Measurements from ENCODE around the gene LYST. TPM values are rescaled to one million over a fixed set of nuclear protein-coding genes. Genes with fewer than 3 reads are reported as not detected.
"Not testable (repeated sequence)": the region's sequence is repeated elsewhere in the genome, so short reads cannot be mapped to it uniquely, and the experiment has no call there.

Gene LYST, protein sequence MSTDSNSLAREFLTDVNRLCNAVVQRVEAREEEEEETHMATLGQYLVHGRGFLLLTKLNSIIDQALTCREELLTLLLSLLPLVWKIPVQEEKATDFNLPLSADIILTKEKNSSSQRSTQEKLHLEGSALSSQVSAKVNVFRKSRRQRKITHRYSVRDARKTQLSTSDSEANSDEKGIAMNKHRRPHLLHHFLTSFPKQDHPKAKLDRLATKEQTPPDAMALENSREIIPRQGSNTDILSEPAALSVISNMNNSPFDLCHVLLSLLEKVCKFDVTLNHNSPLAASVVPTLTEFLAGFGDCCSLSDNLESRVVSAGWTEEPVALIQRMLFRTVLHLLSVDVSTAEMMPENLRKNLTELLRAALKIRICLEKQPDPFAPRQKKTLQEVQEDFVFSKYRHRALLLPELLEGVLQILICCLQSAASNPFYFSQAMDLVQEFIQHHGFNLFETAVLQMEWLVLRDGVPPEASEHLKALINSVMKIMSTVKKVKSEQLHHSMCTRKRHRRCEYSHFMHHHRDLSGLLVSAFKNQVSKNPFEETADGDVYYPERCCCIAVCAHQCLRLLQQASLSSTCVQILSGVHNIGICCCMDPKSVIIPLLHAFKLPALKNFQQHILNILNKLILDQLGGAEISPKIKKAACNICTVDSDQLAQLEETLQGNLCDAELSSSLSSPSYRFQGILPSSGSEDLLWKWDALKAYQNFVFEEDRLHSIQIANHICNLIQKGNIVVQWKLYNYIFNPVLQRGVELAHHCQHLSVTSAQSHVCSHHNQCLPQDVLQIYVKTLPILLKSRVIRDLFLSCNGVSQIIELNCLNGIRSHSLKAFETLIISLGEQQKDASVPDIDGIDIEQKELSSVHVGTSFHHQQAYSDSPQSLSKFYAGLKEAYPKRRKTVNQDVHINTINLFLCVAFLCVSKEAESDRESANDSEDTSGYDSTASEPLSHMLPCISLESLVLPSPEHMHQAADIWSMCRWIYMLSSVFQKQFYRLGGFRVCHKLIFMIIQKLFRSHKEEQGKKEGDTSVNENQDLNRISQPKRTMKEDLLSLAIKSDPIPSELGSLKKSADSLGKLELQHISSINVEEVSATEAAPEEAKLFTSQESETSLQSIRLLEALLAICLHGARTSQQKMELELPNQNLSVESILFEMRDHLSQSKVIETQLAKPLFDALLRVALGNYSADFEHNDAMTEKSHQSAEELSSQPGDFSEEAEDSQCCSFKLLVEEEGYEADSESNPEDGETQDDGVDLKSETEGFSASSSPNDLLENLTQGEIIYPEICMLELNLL (N-terminal part only)
- 25.3 and 26.4 TPM in 2 replicates for total RNA-seq (2012; rRNA removed)

DNA sequence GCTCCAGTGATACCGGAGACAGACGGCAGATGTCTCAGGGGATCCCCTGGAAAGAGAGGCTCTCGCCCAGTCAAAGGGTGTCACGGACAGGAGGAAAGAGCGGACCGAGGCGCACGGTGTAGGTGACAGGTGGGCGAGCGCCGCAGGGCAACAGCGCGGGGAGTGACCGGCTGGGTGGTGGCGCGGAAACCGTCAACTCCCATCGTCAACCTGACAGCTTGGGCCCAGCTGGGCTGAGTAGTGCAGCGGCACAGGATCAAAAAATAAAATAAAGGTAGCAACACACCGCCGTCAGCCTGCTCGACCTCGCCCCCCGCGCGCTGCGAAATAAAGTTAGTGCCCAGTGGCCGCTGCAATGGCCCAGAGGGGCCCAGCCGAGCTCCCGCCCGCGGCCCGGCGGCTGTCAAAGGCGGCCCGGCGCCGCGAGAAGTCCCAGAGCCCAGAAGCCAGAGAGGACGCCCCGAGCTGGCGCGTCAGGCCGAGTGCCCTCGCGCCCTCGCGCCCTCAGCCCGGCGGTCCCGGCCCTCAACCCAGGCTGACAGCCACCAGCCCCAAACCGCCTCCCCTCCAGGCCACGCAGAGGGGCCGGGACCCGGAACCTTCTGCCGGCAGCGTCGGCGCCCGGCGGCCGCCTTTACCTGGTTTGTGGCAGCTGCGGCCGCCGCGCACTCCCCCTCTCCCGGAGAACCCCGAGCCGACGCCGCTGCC is at the start of gene LYST:
Gene LYST, minus strand, starts transcription at position 702 of the 708 bp plus-strand sequence. CDS start 36,489 bp downstream, outside the sequence.
- Histone ChIP-seq H3K9me3 (replicated peaks; ENCODE audit: low read length) (no peaks in the 10 kb centered on the region), H3K9ac (ENCODE audit: low read depth, low read length) (peak within 1 kb of the TSS; percentile 96), H3K36me3 (ENCODE audit: insufficient read depth, low read length) (no peaks in the 10 kb centered on the region), H3K4me1 (ENCODE audit: control insufficient read depth, insufficient read depth, low read length) (peaks cover 27% of the 10 kb centered on the region), H3K4me2 (ENCODE audit: low read length) (peak within 1 kb of the TSS; percentile 94), H3K27me3 (ENCODE audit: control insufficient read depth, insufficient read depth, low read length) (no peaks in the 10 kb centered on the region), H3K4me3 (ENCODE audit: low read length) (peak within 1 kb of the TSS; percentile 89)

DNA sequence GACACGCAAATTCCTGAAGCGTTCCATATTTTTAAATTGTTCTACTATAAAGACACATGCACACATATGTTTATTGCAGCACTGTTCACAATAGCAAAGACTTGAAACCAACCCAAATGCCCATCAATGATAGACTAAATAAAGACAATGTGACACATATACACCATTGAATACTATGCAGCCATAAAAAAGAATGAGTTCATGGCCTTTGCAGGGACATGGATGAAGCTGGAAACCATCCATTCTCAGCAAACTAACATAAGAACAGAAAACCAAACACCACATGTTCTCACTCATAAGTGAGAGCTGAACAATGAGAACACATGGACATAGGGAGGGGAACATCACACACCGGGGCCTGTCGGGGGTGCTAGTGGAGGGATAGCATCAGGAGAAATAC is 48.8 kb upstream of the LYST start:
- not testable (repeated sequence) for H3K4me2 ChIP-seq (ENCODE audit: low read length); H3K9ac ChIP-seq (ENCODE audit: low read depth, low read length); H3K9me3 ChIP-seq (replicated peaks; ENCODE audit: low read length); H3K4me3 ChIP-seq (ENCODE audit: low read length); H3K36me3 ChIP-seq (ENCODE audit: insufficient read depth, low read length); H3K27me3 ChIP-seq (ENCODE audit: control insufficient read depth, insufficient read depth, low read length)
- H3K4me1 ChIP-seq (ENCODE audit: control insufficient read depth, insufficient read depth, low read length), result peaks cover 74% of the 10 kb centered on the region

- peak overlapping the region; percentile 64 for H3K9ac ChIP-seq (ENCODE audit: low read depth, low read length)
- H3K4me3 ChIP-seq (ENCODE audit: low read length), result no peak overlapping the region
- peaks cover 70% of the 10 kb centered on the region for H3K4me1 ChIP-seq (ENCODE audit: control insufficient read depth, insufficient read depth, low read length)
- H3K27me3 ChIP-seq (ENCODE audit: control insufficient read depth, insufficient read depth, low read length), result no peaks in the 10 kb centered on the region
- no peaks in the 10 kb centered on the region for H3K36me3 ChIP-seq (ENCODE audit: insufficient read depth, low read length)
- no peaks in the 10 kb centered on the region for H3K9me3 ChIP-seq (replicated peaks; ENCODE audit: low read length)
- H3K4me2 ChIP-seq (ENCODE audit: low read length), result peak overlapping the region; percentile 32
Measured at GRCh38 chr1:235913311-235913710, 46.6 kb upstream of the LYST start.

GRCh38 chr1:235911876-235912275 is 45.2 kb upstream of the LYST start:
- Histone ChIP-seq H3K9me3 (replicated peaks; ENCODE audit: low read length) (no peaks in the 10 kb centered on the region), H3K9ac (ENCODE audit: low read depth, low read length) (no peak overlapping the region), H3K27me3 (ENCODE audit: control insufficient read depth, insufficient read depth, low read length) (no peaks in the 10 kb centered on the region), H3K36me3 (ENCODE audit: insufficient read depth, low read length) (no peaks in the 10 kb centered on the region), H3K4me2 (ENCODE audit: low read length) (no peak overlapping the region), H3K4me3 (ENCODE audit: low read length) (no peak overlapping the region), H3K4me1 (ENCODE audit: control insufficient read depth, insufficient read depth, low read length) (peaks cover 66% of the 10 kb centered on the region)

GRCh38 chr1:235911300-235911662 is 44.6 kb upstream of the LYST start:
- no peaks in the 10 kb centered on the region for H3K36me3 ChIP-seq (ENCODE audit: insufficient read depth, low read length)
- no peak overlapping the region for H3K4me3 ChIP-seq (ENCODE audit: low read length)
- H3K4me1 ChIP-seq (ENCODE audit: control insufficient read depth, insufficient read depth, low read length), result peaks cover 63% of the 10 kb centered on the region
- H3K9ac ChIP-seq (ENCODE audit: low read depth, low read length), result no peak overlapping the region
- H3K27me3 ChIP-seq (ENCODE audit: control insufficient read depth, insufficient read depth, low read length), result no peaks in the 10 kb centered on the region
- H3K9me3 ChIP-seq (replicated peaks; ENCODE audit: low read length), result no peaks in the 10 kb centered on the region
- H3K4me2 ChIP-seq (ENCODE audit: low read length), result no peak overlapping the region

DNA sequence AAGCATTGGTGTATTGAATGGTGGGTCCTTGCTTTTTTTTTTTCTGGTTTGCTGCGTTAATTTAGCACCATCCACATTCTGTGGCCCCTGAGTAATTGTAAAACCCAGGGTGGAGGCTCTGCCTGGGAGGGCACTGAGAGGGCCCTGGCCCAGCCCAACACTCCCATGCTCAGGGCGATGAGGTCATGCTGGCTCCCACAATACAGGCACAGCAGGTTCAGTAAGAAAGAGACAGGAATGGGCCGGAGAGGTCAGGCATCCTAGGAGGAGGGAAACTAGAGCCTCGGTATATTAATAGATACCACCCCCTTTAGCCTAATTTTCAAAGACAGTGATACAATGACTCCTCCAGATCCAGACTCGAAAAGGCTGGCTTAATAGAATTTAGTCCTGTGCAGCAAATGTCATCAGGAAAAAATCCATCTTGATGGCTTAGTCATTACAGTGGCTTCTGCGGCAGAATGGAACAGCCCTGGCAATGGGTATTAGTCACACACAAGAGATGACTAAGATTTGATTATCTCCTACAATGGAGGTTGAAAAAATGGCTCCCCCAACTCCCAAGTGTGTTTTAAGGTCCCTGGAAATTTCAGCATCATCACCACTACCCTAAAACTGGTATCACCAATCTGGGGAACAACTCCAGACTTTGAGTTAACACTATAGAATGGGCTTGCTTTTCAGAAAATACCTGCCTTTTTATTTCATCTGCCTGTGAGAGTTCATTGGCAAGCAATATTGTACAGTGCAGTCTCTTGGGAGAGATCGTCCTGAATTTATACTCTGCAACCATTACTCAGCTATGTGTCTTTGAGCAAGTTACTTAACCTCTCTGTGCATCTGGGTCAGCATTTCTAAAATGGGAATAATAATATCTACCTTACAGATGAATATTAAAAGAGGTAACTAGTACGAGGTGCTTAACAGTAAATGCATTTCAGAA is 43.9 kb upstream of the LYST start:
- Histone ChIP-seq H3K27me3 (ENCODE audit: control insufficient read depth, insufficient read depth, low read length) (no peaks in the 10 kb centered on the region), H3K4me2 (ENCODE audit: low read length) (peak overlapping the region; percentile 65), H3K9ac (ENCODE audit: low read depth, low read length) (peak overlapping the region; percentile 79), H3K4me3 (ENCODE audit: low read length) (peak overlapping the region; percentile 34), H3K36me3 (ENCODE audit: insufficient read depth, low read length) (no peaks in the 10 kb centered on the region), H3K4me1 (ENCODE audit: control insufficient read depth, insufficient read depth, low read length) (peaks cover 60% of the 10 kb centered on the region), H3K9me3 (replicated peaks; ENCODE audit: low read length) (no peaks in the 10 kb centered on the region)

- Histone ChIP-seq H3K36me3 (ENCODE audit: insufficient read depth, low read length) (no peaks in the 10 kb centered on the region), H3K27me3 (ENCODE audit: control insufficient read depth, insufficient read depth, low read length) (no peaks in the 10 kb centered on the region), H3K4me1 (ENCODE audit: control insufficient read depth, insufficient read depth, low read length) (peaks cover 56% of the 10 kb centered on the region), H3K9me3 (replicated peaks; ENCODE audit: low read length) (no peaks in the 10 kb centered on the region), H3K9ac (ENCODE audit: low read depth, low read length) (peak overlapping the region; percentile 79), H3K4me2 (ENCODE audit: low read length) (peak overlapping the region; percentile 69), H3K4me3 (ENCODE audit: low read length) (peak overlapping the region; percentile 31)
Measured at GRCh38 chr1:235908742-235909520, 42.2 kb upstream of the LYST start.

GRCh38 chr1:235907897-235908240 is 41.2 kb upstream of the LYST start:
- peaks cover 54% of the 10 kb centered on the region for H3K4me1 ChIP-seq (ENCODE audit: control insufficient read depth, insufficient read depth, low read length)
- H3K9ac ChIP-seq (ENCODE audit: low read depth, low read length), result no peak overlapping the region
- no peaks in the 10 kb centered on the region for H3K9me3 ChIP-seq (replicated peaks; ENCODE audit: low read length)
- no peaks in the 10 kb centered on the region for H3K36me3 ChIP-seq (ENCODE audit: insufficient read depth, low read length)
- no peak overlapping the region for H3K4me3 ChIP-seq (ENCODE audit: low read length)
- H3K27me3 ChIP-seq (ENCODE audit: control insufficient read depth, insufficient read depth, low read length), result no peaks in the 10 kb centered on the region
- no peak overlapping the region for H3K4me2 ChIP-seq (ENCODE audit: low read length)

- H3K4me1 ChIP-seq (ENCODE audit: control insufficient read depth, insufficient read depth, low read length), result peaks cover 54% of the 10 kb centered on the region
- H3K4me3 ChIP-seq (ENCODE audit: low read length), result no peak overlapping the region
- no peaks in the 10 kb centered on the region for H3K9me3 ChIP-seq (replicated peaks; ENCODE audit: low read length)
Measured at GRCh38 chr1:235907187-235907896, 40.6 kb upstream of the LYST start.

More at GRCh38 chr1:235907187-235907896, 40.6 kb upstream of the LYST start:
- H3K4me2 ChIP-seq (ENCODE audit: low read length), result no peak overlapping the region
- no peaks in the 10 kb centered on the region for H3K27me3 ChIP-seq (ENCODE audit: control insufficient read depth, insufficient read depth, low read length)
- no peaks in the 10 kb centered on the region for H3K36me3 ChIP-seq (ENCODE audit: insufficient read depth, low read length)
- no peak overlapping the region for H3K9ac ChIP-seq (ENCODE audit: low read depth, low read length)

All from skeletal muscle satellite cell (primary cell).